ENCODE results near the gene YIF1B.

DNA sequence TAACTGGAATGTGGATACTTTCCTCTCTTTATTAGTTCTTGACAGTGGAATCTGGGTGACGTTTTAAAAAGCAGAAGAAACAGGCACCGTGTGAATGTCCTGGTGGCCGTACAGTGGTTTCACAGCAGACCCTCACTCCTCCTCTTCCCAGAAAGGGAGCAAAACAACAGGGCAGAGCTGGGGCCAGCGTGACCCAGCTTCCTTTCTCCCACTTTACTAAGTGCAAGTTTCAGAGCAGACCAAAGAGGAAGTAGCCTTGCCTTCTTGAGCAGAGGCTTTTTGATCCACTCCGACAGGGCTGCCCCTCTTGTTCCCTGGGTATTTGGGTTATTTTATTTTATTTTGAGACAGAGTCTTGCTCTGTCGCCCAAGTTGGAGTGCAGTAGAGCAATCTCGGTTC lies 31.3 kb downstream of the YIF1B start:
- TF ChIP-seq, protein P1, sequence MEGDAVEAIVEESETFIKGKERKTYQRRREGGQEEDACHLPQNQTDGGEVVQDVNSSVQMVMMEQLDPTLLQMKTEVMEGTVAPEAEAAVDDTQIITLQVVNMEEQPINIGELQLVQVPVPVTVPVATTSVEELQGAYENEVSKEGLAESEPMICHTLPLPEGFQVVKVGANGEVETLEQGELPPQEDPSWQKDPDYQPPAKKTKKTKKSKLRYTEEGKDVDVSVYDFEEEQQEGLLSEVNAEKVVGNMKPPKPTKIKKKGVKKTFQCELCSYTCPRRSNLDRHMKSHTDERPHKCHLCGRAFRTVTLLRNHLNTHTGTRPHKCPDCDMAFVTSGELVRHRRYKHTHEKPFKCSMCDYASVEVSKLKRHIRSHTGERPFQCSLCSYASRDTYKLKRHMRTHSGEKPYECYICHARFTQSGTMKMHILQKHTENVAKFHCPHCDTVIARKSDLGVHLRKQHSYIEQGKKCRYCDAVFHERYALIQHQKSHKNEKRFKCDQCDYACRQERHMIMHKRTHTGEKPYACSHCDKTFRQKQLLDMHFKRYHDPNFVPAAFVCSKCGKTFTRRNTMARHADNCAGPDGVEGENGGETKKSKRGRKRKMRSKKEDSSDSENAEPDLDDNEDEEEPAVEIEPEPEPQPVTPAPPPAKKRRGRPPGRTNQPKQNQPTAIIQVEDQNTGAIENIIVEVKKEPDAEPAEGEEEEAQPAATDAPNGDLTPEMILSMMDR (IDR thresholded peaks at IDR 0.05): no peak
- TF ChIP-seq POLR2A (IDR thresholded peaks at IDR 0.05): no peak

Data from esophagus squamous epithelium (tissue), 4 donors.